Measurements from ENCODE around the gene OTP.
"Not testable (repeated sequence)": the region's sequence is repeated elsewhere in the genome, so short reads cannot be mapped to it uniquely, and the experiment has no call there.

Gene OTP

DNA sequence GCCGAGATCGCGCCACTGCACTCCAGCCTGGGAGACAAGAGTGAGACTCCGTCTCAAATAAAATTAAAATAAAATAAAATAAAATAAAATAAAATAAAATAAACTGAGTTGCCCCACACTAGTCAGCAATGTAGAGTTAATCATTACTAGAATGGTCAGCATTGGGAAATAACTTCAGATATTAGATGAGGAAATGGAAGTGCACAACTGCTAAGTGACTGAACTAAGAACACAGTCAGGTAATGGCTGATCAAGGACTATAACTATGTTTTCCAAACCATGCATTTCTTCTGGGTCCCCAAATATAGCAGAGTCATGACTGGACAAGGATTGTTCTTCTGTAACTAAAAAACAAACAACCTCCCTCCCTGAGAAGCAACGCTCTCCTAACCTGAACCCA is 17.1 kb downstream of the OTP start:
- H3K4me3 ChIP-seq (ENCODE audit: insufficient read depth, low read length, poor library complexity, severe bottlenecking) = no peak overlapping the region
- no peaks in the 10 kb centered on the region for H3K9me2 ChIP-seq (replicated peaks; ENCODE audit: insufficient read depth, low read length)
- H3K79me2 ChIP-seq (ENCODE audit: insufficient read depth, low read length) = no peaks in the 10 kb centered on the region
- TF ChIP-seq, protein P1, sequence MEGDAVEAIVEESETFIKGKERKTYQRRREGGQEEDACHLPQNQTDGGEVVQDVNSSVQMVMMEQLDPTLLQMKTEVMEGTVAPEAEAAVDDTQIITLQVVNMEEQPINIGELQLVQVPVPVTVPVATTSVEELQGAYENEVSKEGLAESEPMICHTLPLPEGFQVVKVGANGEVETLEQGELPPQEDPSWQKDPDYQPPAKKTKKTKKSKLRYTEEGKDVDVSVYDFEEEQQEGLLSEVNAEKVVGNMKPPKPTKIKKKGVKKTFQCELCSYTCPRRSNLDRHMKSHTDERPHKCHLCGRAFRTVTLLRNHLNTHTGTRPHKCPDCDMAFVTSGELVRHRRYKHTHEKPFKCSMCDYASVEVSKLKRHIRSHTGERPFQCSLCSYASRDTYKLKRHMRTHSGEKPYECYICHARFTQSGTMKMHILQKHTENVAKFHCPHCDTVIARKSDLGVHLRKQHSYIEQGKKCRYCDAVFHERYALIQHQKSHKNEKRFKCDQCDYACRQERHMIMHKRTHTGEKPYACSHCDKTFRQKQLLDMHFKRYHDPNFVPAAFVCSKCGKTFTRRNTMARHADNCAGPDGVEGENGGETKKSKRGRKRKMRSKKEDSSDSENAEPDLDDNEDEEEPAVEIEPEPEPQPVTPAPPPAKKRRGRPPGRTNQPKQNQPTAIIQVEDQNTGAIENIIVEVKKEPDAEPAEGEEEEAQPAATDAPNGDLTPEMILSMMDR (IDR thresholded peaks at IDR 0.05; ENCODE audit: insufficient read depth, low read length, poor library complexity, severe bottlenecking) = no peak
- no peak for TF ChIP-seq EZH2phosphoT487 (conservative IDR thresholded peaks at IDR 0.05; ENCODE audit: low read length)
- H2AFZ ChIP-seq (ENCODE audit: low read depth, low read length, severe bottlenecking) = no peak overlapping the region
- H3K4me2 ChIP-seq (ENCODE audit: low read depth, low read length, poor library complexity, severe bottlenecking) = no peak overlapping the region
- no peak overlapping the region for H3K27ac ChIP-seq (ENCODE audit: low read depth, low read length)
- no peaks in the 10 kb centered on the region for H3K36me3 ChIP-seq (ENCODE audit: low read length)
- no peak overlapping the region for H3K9ac ChIP-seq (ENCODE audit: low read length)
- H3F3A ChIP-seq (ENCODE audit: insufficient read depth) = no peaks in the 10 kb centered on the region
- H3K27me3 ChIP-seq (ENCODE audit: low read length) = no peaks in the 10 kb centered on the region
- H4K20me1 ChIP-seq (ENCODE audit: low read depth, low read length) = no peaks in the 10 kb centered on the region
- no peaks in the 10 kb centered on the region for H3K9me3 ChIP-seq (ENCODE audit: insufficient read depth, low read length)

DNA sequence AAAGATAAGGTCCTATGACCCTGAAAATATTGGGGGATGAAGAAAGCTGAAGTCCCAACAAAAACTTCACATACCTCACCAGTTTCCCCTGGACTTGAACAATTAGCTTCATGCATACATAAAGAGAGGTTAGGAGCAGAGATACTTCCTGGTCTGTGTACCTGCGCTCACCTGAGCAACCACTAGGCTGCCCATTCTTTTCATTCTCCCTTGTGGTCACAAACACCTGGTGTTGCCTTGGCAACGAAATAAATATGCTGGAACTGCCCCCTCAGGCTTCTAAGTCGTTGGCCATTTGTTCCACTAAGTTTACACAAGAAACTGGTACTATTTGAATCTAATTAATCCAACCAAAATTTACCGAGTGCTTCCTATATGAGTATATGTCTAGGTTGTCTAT is 18.1 kb downstream of the OTP start:
- Histone ChIP-seq H3K79me2 (ENCODE audit: insufficient read depth, low read length) (no peaks in the 10 kb centered on the region), H3K36me3 (ENCODE audit: low read length) (no peaks in the 10 kb centered on the region), H3K27ac (ENCODE audit: low read depth, low read length) (no peak overlapping the region), H3K9me2 (replicated peaks; ENCODE audit: insufficient read depth, low read length) (no peaks in the 10 kb centered on the region), H3F3A (ENCODE audit: insufficient read depth) (no peaks in the 10 kb centered on the region), H4K20me1 (ENCODE audit: low read depth, low read length) (no peaks in the 10 kb centered on the region), H3K9ac (ENCODE audit: low read length) (no peak overlapping the region), H3K4me3 (ENCODE audit: insufficient read depth, low read length, poor library complexity, severe bottlenecking) (no peak overlapping the region), H3K4me2 (ENCODE audit: low read depth, low read length, poor library complexity, severe bottlenecking) (no peak overlapping the region), H2AFZ (ENCODE audit: low read depth, low read length, severe bottlenecking) (no peak overlapping the region), H3K9me3 (ENCODE audit: insufficient read depth, low read length) (no peaks in the 10 kb centered on the region), H3K27me3 (ENCODE audit: low read length) (no peaks in the 10 kb centered on the region)
- TF ChIP-seq, protein P1 (IDR thresholded peaks at IDR 0.05; ENCODE audit: insufficient read depth, low read length, poor library complexity, severe bottlenecking) = no peak
- TF ChIP-seq EZH2phosphoT487 (conservative IDR thresholded peaks at IDR 0.05; ENCODE audit: low read length) = no peak

DNA sequence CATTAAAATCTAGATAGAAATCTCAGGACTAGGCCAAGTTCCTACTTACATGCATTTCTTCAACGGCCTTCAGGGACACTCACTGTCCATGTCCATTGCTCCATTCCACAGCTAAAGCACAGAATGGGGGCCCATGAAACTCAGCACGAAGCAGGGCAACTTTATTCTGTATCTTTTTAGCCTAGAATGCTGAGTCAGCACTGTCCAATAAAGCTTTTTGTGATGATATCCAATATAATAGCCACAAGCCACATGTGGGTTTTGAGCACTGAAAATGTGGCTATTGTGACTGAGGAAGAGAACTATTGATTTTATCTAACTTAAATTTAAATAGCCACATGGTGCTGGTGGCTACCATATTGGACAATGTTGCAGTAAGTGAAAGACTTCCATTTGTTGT is 21.6 kb downstream of the OTP start:
- no peak overlapping the region for H3K9ac ChIP-seq (ENCODE audit: low read length)
- no peaks in the 10 kb centered on the region for H3K9me2 ChIP-seq (replicated peaks; ENCODE audit: insufficient read depth, low read length)
- no peaks in the 10 kb centered on the region for H4K20me1 ChIP-seq (ENCODE audit: low read depth, low read length)
- no peaks in the 10 kb centered on the region for H3F3A ChIP-seq (ENCODE audit: insufficient read depth)
- no peaks in the 10 kb centered on the region for H3K79me2 ChIP-seq (ENCODE audit: insufficient read depth, low read length)
- H3K36me3 ChIP-seq (ENCODE audit: low read length) = no peaks in the 10 kb centered on the region
- TF ChIP-seq EZH2phosphoT487 (conservative IDR thresholded peaks at IDR 0.05; ENCODE audit: low read length) = no peak
- TF ChIP-seq, protein P1 (IDR thresholded peaks at IDR 0.05; ENCODE audit: insufficient read depth, low read length, poor library complexity, severe bottlenecking) = no peak
- H2AFZ ChIP-seq (ENCODE audit: low read depth, low read length, severe bottlenecking) = no peak overlapping the region
- H3K27ac ChIP-seq (ENCODE audit: low read depth, low read length) = no peak overlapping the region
- no peak overlapping the region for H3K4me2 ChIP-seq (ENCODE audit: low read depth, low read length, poor library complexity, severe bottlenecking)
- H3K4me3 ChIP-seq (ENCODE audit: insufficient read depth, low read length, poor library complexity, severe bottlenecking) = no peak overlapping the region
- H3K9me3 ChIP-seq (ENCODE audit: insufficient read depth, low read length) = no peaks in the 10 kb centered on the region
- H3K27me3 ChIP-seq (ENCODE audit: low read length) = no peaks in the 10 kb centered on the region

DNA sequence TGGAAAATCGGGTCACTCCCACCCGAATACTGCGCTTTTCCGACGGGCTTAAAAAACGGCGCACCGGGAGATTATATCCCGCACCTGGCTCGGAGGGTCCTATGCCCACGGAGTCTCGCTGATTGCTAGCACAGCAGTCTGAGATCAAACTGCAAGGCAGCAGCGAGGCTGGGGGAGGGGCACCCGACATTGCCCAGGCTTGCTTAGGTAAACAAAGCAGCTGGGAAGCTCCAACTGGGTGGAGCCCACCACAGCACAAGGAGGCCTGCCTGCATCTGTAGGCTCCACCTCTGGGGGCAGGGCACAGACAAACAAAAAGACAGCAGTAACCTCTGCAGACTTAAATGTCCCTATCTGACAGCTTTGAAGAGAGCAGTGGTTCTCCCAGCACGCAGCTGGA is 29.6 kb downstream of the OTP start:
- H3K9me2 ChIP-seq (replicated peaks; ENCODE audit: insufficient read depth, low read length); H3K27ac ChIP-seq (ENCODE audit: low read depth, low read length); H4K20me1 ChIP-seq (ENCODE audit: low read depth, low read length); H3K9me3 ChIP-seq (ENCODE audit: insufficient read depth, low read length); H2AFZ ChIP-seq (ENCODE audit: low read depth, low read length, severe bottlenecking); H3F3A ChIP-seq (ENCODE audit: insufficient read depth); H3K4me2 ChIP-seq (ENCODE audit: low read depth, low read length, poor library complexity, severe bottlenecking); H3K79me2 ChIP-seq (ENCODE audit: insufficient read depth, low read length); H3K9ac ChIP-seq (ENCODE audit: low read length); H3K27me3 ChIP-seq (ENCODE audit: low read length); H3K4me3 ChIP-seq (ENCODE audit: insufficient read depth, low read length, poor library complexity, severe bottlenecking); H3K36me3 ChIP-seq (ENCODE audit: low read length): not testable (repeated sequence)

Measured in SU-DHL-6 (cell line).